Mucosa of descending colon (tissue), 3 donors: ENCODE measurements around the gene NEK10. TPM values are rescaled to one million over a fixed set of nuclear protein-coding genes. Genes with fewer than 3 reads are reported as not detected.

ENCODE experiments used
- ATAC-seq: fragments of 200-7000 bp; cut with Tn5 transposase; one replicate; pipeline ENCODE4 v1.9.1; 2020; ENCODE audit warnings: mild to moderate bottlenecking, moderate library complexity
- DNase-seq, 3 donors: peaks; one replicate each; pipeline ENCODE4 v3.0.0-alpha.2; 2020
- H3K36me3 ChIP-seq: fragments of 200-600 bp; one replicate; pipeline ENCODE4 v1.8.0; 2021; ENCODE audit warnings: low read depth, mild to moderate bottlenecking
- H3K4me1 ChIP-seq: fragments of 200-600 bp; one replicate; pipeline ENCODE4 v1.8.0; 2021; ENCODE audit warnings: low read depth, mild to moderate bottlenecking
- H3K4me3 ChIP-seq: fragments of 200-600 bp; one replicate; pipeline ENCODE4 v1.8.0; 2021; ENCODE audit warnings: mild to moderate bottlenecking
- H3K9me3 ChIP-seq: fragments of 200-600 bp; one replicate; pipeline ENCODE4 v1.8.0; 2021; ENCODE audit warnings: mild to moderate bottlenecking
- intact Hi-C, 2 donors: fragments of 100-400 bp; cut with DNase I in 1 of 2; cut with micrococcal nuclease in 1 of 2; formaldehyde crosslinking; loops; one replicate each; pipeline versions ENCODE4 v1.11.0 to v1.11.1; 2022; cut with DNase I, micrococcal nuclease
- total RNA-seq, 3 donors: library from RNA; stranded (reverse); fragmentation: NEBNext Ultra II Directional in 2 of 3; extraction: Animal tissue kit (Norgen Biotek cat#: 25700) in 2 of 3; gene quantifications; one replicate each; pipeline versions ENCODE4 v1.2.1 to v1.2.4, GENCODE V29; 2021 to 2023
- TF ChIP-seq, protein P1 (sequence below): fragments of 200-600 bp; IDR thresholded peaks from one replicate; pipeline ENCODE4 v1.8.0; 2022; ENCODE audit warnings: antibody characterized with exemption, mild to moderate bottlenecking
- donor health status: DM: no; HTN: no; CAD: no; lungs with moderate emphysema.
- donor health status: DM: no; HTN: no; CAD: no.
- donor health status: DM: no; HTN: yes; CAD: no.

Gene NEK10
- total RNA-seq, 3 donors from 2014 or later: 1.1 to 6.5 (median 1.4) TPM

DNA sequence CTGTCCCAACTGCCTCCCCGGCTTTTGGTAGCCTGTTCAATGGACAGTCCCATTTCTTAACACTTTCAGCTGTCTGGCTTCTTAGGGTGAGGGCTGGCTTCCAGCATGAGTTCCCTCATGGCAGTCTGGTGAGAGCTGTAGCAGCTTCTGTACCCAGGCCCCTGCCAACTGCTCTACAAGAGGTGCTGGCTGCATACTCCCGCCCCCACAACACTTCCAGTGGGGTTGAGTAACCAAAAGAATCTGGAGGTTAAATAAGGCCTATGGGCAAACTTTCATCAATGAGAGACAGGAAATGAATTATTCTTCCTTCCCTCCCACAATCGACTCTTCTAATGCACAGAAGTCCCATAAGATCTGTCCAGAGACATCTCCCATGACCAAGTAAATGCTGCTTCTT, 145.0 kb downstream of the NEK10 start:
- intact Hi-C loops: no loop called here
- H3K36me3 ChIP-seq: no peaks in the 10 kb centered on the region
- ATAC-seq (no peak), DNase-seq (no peak)
- no peaks in the 10 kb centered on the region for H3K9me3 ChIP-seq
- H3K4me3 ChIP-seq: no peak overlapping the region
- H3K4me1 ChIP-seq: no peaks in the 10 kb centered on the region
- TF ChIP-seq, protein P1, sequence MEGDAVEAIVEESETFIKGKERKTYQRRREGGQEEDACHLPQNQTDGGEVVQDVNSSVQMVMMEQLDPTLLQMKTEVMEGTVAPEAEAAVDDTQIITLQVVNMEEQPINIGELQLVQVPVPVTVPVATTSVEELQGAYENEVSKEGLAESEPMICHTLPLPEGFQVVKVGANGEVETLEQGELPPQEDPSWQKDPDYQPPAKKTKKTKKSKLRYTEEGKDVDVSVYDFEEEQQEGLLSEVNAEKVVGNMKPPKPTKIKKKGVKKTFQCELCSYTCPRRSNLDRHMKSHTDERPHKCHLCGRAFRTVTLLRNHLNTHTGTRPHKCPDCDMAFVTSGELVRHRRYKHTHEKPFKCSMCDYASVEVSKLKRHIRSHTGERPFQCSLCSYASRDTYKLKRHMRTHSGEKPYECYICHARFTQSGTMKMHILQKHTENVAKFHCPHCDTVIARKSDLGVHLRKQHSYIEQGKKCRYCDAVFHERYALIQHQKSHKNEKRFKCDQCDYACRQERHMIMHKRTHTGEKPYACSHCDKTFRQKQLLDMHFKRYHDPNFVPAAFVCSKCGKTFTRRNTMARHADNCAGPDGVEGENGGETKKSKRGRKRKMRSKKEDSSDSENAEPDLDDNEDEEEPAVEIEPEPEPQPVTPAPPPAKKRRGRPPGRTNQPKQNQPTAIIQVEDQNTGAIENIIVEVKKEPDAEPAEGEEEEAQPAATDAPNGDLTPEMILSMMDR: no peak

DNA sequence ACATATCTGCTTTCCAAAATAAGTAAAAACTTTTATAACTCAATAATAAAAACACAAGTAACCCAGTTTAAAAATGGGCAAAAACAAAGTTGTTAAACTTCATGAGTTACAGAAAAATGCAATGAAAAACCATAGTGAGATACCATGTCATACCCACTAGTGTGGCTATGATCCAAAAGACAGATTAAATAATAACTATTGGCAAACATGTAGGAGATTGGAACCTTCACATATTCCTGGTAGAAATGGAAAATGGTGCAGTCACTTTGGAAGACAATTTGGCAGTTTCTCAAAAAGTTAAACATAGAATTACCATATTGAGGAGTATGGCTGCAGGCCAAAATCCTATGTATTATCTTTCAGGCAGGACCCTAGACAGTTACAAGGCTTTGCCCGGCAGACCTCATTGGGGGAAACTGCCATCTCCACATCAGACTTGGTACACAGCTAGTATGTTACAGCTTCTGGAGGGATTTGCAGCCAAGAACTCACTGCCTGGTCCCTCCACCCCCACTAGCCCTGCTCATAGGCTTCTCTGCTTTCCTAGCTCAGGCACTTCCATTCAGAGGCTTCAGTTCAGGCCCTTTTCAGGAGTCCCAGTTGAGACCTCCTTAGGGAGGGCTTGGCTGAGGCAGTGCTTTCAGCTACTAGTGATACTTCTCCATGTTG, 147.8 kb downstream of the NEK10 start:
- H3K36me3 ChIP-seq: no peaks in the 10 kb centered on the region
- no peak overlapping the region for H3K4me3 ChIP-seq
- H3K9me3 ChIP-seq: no peaks in the 10 kb centered on the region
- TF ChIP-seq, protein P1: no peak
- intact Hi-C loops: no loop called here
- DNase-seq: no peak
- ATAC-seq: no peak
- no peaks in the 10 kb centered on the region for H3K4me1 ChIP-seq

DNA sequence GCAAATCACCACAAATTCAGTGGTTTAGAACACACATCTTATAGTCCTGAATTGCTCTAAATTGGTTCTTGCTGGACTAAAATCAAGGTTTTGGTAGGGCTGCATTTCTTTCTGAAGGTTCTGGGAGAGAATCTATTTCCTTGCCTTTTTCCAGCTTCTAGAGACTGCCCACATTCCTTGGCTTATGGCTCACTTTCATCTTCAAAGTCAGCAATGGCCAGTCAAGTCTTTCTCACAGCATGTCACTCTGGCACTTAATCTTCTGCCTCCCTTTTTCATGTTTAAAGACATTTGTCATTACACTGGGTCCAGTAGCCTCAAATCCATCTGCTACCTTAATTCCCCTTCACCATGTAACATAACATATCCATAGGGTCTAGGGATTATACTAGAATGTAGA, 149.0 kb downstream of the NEK10 start:
- no peaks in the 10 kb centered on the region for H3K9me3 ChIP-seq
- H3K4me3 ChIP-seq: no peak overlapping the region
- no peak for ATAC-seq
- no peak for DNase-seq
- H3K4me1 ChIP-seq: no peaks in the 10 kb centered on the region
- TF ChIP-seq, protein P1: no peak
- H3K36me3 ChIP-seq: no peaks in the 10 kb centered on the region
- intact Hi-C loops: no loop called here

DNA sequence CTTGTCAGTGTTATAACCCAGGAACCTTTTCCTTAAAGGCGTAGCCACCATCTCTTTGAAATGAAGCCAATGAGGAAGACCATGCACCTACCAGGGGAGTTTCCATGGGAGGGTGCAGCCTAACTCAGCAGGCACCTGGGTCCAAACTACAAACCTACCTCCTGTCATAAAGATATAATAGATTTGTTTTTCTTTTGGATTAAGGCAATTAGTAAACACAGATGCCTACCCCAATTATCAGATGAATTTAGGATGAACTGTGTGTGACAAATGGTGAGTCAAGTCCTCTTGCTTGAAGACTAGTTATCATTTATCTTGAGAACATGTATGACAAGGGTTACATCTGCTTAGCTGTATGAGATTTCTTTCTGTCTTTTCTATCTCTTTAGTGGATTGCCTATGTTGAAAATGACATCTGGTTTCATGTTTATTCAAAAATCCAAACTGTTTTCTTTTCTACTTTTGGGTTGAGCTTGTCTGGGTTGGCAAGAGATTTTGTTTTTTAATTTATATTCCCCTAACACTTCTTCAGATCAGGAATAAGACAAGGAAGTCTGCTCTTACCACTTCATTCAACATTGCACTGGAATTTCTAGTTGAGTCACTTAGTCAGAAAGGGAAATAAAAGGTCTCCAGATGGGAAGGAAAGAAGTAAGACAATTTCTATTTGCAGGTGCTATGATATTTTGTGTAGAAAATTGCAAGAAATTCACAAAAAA, 149.9 kb downstream of the NEK10 start:
- Histone ChIP-seq H3K4me1 (no peaks in the 10 kb centered on the region), H3K9me3 (no peaks in the 10 kb centered on the region), H3K4me3 (no peak overlapping the region), H3K36me3 (no peaks in the 10 kb centered on the region)
- ATAC-seq: peak; percentile 98
- intact Hi-C loops: no loop called here
- peak in 1 of 3 donors; percentile 60 for DNase-seq
- TF ChIP-seq, protein P1: no peak

DNA sequence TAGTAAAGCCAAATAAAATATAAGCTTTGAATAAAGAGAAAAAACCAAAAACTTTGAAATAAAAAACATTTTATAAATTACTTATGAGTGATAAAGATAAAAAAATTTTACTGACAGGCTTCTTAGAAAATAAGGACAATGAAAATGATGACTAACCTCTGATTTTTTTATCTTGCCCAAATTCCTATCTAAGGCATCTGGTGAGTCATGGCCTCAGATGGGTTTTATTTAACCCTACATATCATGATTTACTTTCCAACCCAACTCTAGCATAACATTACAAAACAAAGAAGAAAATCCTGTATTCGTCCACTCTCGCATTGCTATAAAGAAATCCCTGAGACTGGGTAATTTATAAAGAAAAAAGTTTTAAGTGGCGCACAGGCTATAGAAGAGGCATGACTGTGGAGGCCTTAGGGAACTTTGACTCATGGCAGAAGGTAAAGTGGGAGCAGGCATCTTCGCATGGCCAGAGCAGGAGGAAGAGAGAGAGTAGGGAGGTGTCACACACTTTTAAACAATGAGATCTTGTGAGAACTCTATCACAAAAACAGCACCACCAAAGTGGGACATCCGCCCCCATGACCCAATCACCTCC, 152.1 kb downstream of the NEK10 start:
- no peaks in the 10 kb centered on the region for H3K36me3 ChIP-seq
- no peak overlapping the region for H3K4me3 ChIP-seq
- no peaks in the 10 kb centered on the region for H3K4me1 ChIP-seq
- DNase-seq (no peak), ATAC-seq (no peak)
- intact Hi-C loops: no loop called here
- H3K9me3 ChIP-seq: no peaks in the 10 kb centered on the region
- TF ChIP-seq, protein P1: no peak
